HG03558 (cell line): Measurements from ENCODE around the gene MS4A2.
"Not testable (repeated sequence)": the region's sequence is repeated elsewhere in the genome, so short reads cannot be mapped to it uniquely, and the experiment has no call there.

Source experiments
- ATAC-seq: cut with Tn5 transposase; IDR thresholded peaks from one replicate; pipeline ENCODE4 v1.9.1; 2021; ENCODE audit warnings: moderate number of reproducible peaks; ENCODE audit not compliant: unreplicated experiment; ENCODE audit errors: extremely low read depth

Gene MS4A2

GRCh38 chr11:60098508-60098907, 10.0 kb downstream of the MS4A2 start:
- peak; percentile 85 for ATAC-seq

- ATAC-seq, result no peak
Observed at GRCh38 chr11:60100516-60100915, 12.1 kb downstream of the MS4A2 start.

- not testable (repeated sequence) for ATAC-seq
Observed at GRCh38 chr11:60101368-60101767, 12.9 kb downstream of the MS4A2 start.

GRCh38 chr11:60104471-60105115, 16.1 kb downstream of the MS4A2 start:
- ATAC-seq, result not testable (repeated sequence)

- ATAC-seq, result not testable (repeated sequence)
Observed at GRCh38 chr11:60108631-60109030, 20.2 kb downstream of the MS4A2 start.

- ATAC-seq, result no peak
Observed at GRCh38 chr11:60111793-60112192, 23.3 kb downstream of the MS4A2 start.

GRCh38 chr11:60116996-60117790, 28.7 kb downstream of the MS4A2 start:
- no peak for ATAC-seq

GRCh38 chr11:60118338-60118737, 29.9 kb downstream of the MS4A2 start:
- no peak for ATAC-seq

- no peak for ATAC-seq
Observed at GRCh38 chr11:60119710-60120109, 31.2 kb downstream of the MS4A2 start.

- no peak for ATAC-seq
Observed at GRCh38 chr11:60121264-60121663, 32.8 kb downstream of the MS4A2 start.

- ATAC-seq, result no peak
Observed at GRCh38 chr11:60122414-60123036, 34.1 kb downstream of the MS4A2 start.

GRCh38 chr11:60124802-60125432, 36.5 kb downstream of the MS4A2 start:
- ATAC-seq, result no peak

- ATAC-seq, result no peak
Observed at GRCh38 chr11:60125956-60126585, 37.6 kb downstream of the MS4A2 start.

- ATAC-seq, result no peak
Observed at GRCh38 chr11:60127311-60127811, 38.9 kb downstream of the MS4A2 start.

- no peak for ATAC-seq
Observed at GRCh38 chr11:60128376-60128775, 39.9 kb downstream of the MS4A2 start.

GRCh38 chr11:60128866-60129265, 40.4 kb downstream of the MS4A2 start:
- ATAC-seq, result not testable (repeated sequence)

- ATAC-seq, result no peak
Observed at GRCh38 chr11:60129853-60130252, 41.4 kb downstream of the MS4A2 start.

GRCh38 chr11:60130496-60130895, 42.0 kb downstream of the MS4A2 start:
- ATAC-seq, result no peak

- no peak for ATAC-seq
Observed at GRCh38 chr11:60131912-60132311, 43.4 kb downstream of the MS4A2 start.

GRCh38 chr11:60133917-60134316, 45.5 kb downstream of the MS4A2 start:
- ATAC-seq, result no peak
